SJCRH30 (cell line): ENCODE results near the gene EPHA3. TPM values are rescaled to one million over a fixed set of nuclear protein-coding genes. Genes with fewer than 3 reads are reported as not detected.

ENCODE experiments used
- DNase-seq, 2 experiments: peaks; one replicate each; pipeline ENCODE4 v3.0.0-alpha.2; 2015 to 2020
- H3K27ac ChIP-seq: fragments of 250-450 bp; sonication (Bioruptor Pico); 2 replicates; pipeline ENCODE4 v1.5.1; 2020; ENCODE audit warnings: mild to moderate bottlenecking, moderate library complexity
- H3K27me3 ChIP-seq: fragments of 250-450 bp; sonication (Bioruptor Pico); 2 replicates; pipeline ENCODE4 v1.5.1; 2020; ENCODE audit warnings: mild to moderate bottlenecking, moderate library complexity
- H3K36me3 ChIP-seq: fragments of 250-450 bp; sonication (Bioruptor Pico); 2 replicates; pipeline ENCODE4 v1.5.1; 2020; ENCODE audit warnings: mild to moderate bottlenecking, moderate library complexity
- H3K4me1 ChIP-seq: fragments of 250-450 bp; sonication (Bioruptor Pico); 2 replicates; pipeline ENCODE4 v1.5.1; 2020; ENCODE audit warnings: mild to moderate bottlenecking, moderate library complexity
- H3K4me3 ChIP-seq: fragments of 250-450 bp; sonication (Bioruptor Pico); 2 replicates; pipeline ENCODE4 v1.5.1; 2020; ENCODE audit warnings: mild to moderate bottlenecking, moderate library complexity
- H3K9me3 ChIP-seq: fragments of 250-450 bp; sonication (Bioruptor Pico); replicated peaks from 2 replicates; pipeline ENCODE4 v1.5.1; 2020; ENCODE audit warnings: mild to moderate bottlenecking, moderate library complexity
- total RNA-seq: library from RNA; depleted of rRNA; stranded (reverse); fragments of >200 nt; shearing (Covaris generic); gene quantifications from 2 replicates; pipeline ENCODE4 v1.2.3, GENCODE V29; 2014

EPHA3 gene
- total RNA-seq, 1 experiment from 2014 or later, result 1.1 TPM

DNA sequence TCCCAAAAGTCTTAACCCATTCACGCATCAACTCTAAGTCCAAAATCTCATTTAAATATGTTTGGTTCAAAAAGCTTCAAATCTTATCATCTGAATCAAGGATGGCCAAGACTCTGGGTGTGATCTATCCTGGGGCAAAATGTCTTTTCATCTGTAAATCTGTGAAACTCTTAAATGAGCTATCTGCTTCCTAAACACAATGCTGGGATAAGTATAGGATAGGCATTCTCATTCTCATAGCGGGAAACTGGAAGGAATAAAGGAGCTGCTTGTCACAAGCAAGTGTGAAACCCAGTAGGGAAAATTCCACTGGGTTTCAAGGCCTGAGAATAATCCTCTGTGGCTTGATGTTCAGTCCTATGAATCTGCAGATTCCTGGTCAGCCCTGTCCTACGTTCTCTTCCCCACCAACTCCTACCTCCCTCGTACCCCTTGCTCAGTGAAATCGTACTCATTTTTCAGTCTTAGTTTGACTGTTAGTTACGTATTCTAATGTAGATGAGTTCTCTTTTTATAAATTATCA lies 156.7 kb downstream of the EPHA3 start:
- no peak for DNase-seq
- H3K4me1 ChIP-seq, result peaks cover 13% of the 10 kb centered on the region
- no peaks in the 10 kb centered on the region for H3K27me3 ChIP-seq
- H3K9me3 ChIP-seq, result no peaks in the 10 kb centered on the region
- no peak overlapping the region for H3K4me3 ChIP-seq
- no peak overlapping the region for H3K27ac ChIP-seq
- H3K36me3 ChIP-seq, result no peaks in the 10 kb centered on the region

DNA sequence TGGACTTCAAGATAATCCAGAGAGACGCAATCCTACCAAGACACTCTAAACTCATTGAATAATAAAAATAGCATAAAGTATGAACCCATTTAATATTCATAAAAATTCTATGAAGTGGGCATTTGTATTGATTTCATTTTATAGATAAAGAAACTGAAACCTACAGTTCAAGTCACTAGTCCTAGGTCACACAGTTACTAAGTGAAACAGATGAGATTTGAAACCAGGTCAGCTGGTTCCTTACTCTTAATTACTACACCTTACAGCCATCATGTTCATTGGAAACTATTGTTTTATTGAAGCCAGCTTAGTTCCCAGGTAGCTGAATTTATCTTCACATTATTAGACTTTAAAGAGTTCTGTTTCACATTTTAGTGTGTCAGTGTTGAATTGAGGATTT lies 158.7 kb downstream of the EPHA3 start:
- Histone ChIP-seq H3K9me3 (no peaks in the 10 kb centered on the region), H3K36me3 (no peaks in the 10 kb centered on the region), H3K4me1 (peaks cover 23% of the 10 kb centered on the region), H3K27me3 (no peaks in the 10 kb centered on the region), H3K4me3 (no peak overlapping the region), H3K27ac (no peak overlapping the region)
- DNase-seq, result no peak

DNA sequence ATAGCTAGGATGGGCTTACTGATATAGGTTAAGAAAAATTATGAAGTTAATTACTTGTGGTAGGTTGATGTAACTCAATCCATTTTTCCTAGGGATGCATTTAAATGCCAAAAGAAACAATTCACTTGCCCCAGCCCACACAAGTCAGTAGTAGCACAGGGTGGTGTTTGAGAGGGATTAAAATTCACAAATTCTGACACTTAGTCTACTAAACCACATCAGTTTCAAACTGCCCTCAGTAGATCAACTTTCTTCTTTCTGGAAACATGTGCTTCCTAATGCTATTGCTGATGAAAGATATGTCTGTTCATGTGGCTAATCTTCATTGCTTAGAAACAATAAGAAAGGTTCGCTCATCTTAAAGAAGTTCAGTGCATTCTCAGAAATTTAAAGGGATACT lies 160.6 kb downstream of the EPHA3 start:
- peaks cover 23% of the 10 kb centered on the region for H3K4me1 ChIP-seq
- H3K27ac ChIP-seq, result no peak overlapping the region
- H3K4me3 ChIP-seq, result no peak overlapping the region
- H3K9me3 ChIP-seq, result no peaks in the 10 kb centered on the region
- H3K36me3 ChIP-seq, result no peaks in the 10 kb centered on the region
- H3K27me3 ChIP-seq, result no peaks in the 10 kb centered on the region
- peak; percentile 19 to 65 for DNase-seq

DNA sequence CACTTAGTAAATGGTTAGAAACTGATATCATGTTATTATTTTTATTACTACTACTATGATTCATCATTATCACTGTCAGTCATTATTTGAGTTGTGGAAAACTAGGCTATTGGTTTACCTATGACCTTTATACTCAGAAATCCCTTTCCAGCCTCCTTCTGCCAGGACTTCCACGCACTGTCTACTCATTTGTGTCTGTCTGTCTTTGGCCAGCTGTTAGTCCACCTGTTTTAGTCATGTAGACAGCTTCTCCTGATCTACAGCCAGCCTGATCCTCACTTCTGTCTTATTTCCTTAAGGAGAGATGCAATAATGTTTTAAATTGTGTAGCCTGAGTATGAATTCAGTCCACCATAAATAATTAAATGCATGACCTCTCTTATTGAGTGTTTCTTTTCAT lies 162.8 kb downstream of the EPHA3 start:
- Histone ChIP-seq H3K36me3 (no peaks in the 10 kb centered on the region), H3K27ac (peak overlapping the region; percentile 4; the same call in 1 of the 2 replicates), H3K4me1 (peaks cover 23% of the 10 kb centered on the region), H3K27me3 (no peaks in the 10 kb centered on the region), H3K9me3 (no peaks in the 10 kb centered on the region), H3K4me3 (no peak overlapping the region)
- DNase-seq, result peak; percentile 30 to 63

DNA sequence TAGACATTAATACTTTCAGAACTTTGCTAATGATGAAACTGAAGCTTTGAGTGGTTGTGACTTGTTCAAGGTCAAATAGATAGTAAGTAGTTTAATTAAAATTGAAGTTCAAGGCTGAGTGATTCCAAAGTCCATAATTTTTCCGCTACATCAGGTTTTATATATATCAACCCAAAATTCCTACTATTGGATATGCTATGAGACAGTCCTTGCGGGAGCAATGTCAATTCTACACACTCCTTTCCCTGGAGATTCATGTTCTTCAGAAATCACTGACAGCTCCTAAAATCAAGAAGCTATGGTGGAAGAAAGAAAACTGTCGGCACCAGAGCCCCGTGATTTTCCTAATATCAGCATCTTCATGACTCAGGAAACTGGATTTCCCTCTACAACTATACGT lies 167.6 kb downstream of the EPHA3 start:
- no peaks in the 10 kb centered on the region for H3K36me3 ChIP-seq
- H3K27ac ChIP-seq, result no peak overlapping the region
- peaks cover 7% of the 10 kb centered on the region for H3K4me1 ChIP-seq
- no peak overlapping the region for H3K4me3 ChIP-seq
- DNase-seq, result no peak
- no peaks in the 10 kb centered on the region for H3K27me3 ChIP-seq
- no peaks in the 10 kb centered on the region for H3K9me3 ChIP-seq

DNA sequence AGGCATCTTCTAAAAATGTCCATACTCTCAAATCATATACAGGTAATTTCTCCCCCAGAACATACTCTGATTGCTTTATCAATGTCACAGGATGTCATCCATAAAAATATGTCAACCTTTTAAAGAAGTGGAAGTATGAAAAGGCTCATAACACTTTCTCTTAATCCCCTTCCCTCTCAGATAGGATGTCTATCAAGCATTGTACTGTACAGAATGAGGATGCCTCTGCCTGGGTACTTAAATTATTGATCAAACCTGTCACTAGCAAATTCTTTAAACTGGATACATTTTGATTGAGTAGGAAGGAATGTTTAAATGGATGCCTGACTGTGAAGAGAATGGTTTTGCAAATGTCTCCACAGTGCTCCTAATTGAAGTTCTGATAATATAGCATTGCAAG lies 168.7 kb downstream of the EPHA3 start:
- no peaks in the 10 kb centered on the region for H3K27me3 ChIP-seq
- no peaks in the 10 kb centered on the region for H3K36me3 ChIP-seq
- no peaks in the 10 kb centered on the region for H3K9me3 ChIP-seq
- H3K4me1 ChIP-seq, result no peaks in the 10 kb centered on the region
- no peak overlapping the region for H3K27ac ChIP-seq
- no peak for DNase-seq
- no peak overlapping the region for H3K4me3 ChIP-seq

DNA sequence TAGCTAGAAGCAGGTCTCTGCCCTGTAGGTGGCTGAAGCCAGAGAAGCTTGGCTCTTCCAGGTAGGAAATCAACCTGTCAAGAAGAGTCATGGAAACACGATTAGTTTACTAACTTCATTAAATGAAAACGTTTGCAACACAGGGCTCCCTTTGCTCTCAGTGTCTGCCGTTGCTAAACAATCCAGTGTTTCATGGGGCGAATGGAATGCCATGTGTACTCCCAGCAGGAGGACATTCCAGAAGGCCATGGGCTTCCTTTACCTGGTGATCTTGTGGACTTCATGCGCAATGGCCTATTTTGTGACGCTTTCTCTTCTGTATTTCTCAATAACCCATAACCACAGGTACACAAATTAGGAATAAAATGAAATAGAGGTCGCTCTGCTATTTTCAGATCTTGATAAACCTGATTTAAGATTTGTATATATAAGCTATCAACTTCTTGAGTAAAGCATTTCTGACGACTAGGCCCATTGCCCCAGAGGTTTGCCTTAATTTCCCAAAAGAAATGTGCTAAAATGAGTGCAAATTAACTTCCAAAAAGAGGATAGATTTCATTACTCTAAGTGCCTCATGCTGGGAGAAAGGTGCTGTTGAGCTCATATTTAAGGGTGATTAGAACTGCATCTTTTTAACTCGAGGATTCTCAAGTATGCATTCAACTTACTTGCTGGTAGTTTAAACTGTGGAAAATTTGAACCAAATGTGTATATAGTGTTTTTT lies 171.0 kb downstream of the EPHA3 start:
- Histone ChIP-seq H3K36me3 (no peaks in the 10 kb centered on the region), H3K4me1 (no peaks in the 10 kb centered on the region), H3K4me3 (no peak overlapping the region), H3K27ac (no peak overlapping the region), H3K9me3 (no peaks in the 10 kb centered on the region), H3K27me3 (no peaks in the 10 kb centered on the region)
- no peak for DNase-seq

DNA sequence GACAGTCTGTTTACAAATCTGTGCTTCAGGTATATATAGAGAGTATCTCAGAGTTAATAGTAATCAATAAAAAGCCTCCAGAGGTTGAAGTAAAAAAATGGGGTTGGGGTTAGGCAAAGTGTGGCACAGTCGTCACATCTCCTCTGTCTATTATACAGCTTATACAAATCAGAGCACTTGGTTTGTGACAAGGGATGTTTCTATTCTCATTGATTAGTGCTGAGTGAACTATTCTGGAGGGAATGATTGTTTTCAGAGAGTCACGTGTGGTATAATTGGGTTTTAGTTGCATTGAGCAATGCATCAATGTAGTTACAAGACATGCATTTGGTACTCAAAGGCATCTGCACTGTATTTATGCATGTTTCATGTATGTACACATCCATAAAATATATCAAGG lies 172.9 kb downstream of the EPHA3 start:
- no peaks in the 10 kb centered on the region for H3K27me3 ChIP-seq
- H3K27ac ChIP-seq, result no peak overlapping the region
- no peaks in the 10 kb centered on the region for H3K4me1 ChIP-seq
- H3K9me3 ChIP-seq, result no peaks in the 10 kb centered on the region
- H3K36me3 ChIP-seq, result no peaks in the 10 kb centered on the region
- DNase-seq, result no peak
- no peak overlapping the region for H3K4me3 ChIP-seq

DNA sequence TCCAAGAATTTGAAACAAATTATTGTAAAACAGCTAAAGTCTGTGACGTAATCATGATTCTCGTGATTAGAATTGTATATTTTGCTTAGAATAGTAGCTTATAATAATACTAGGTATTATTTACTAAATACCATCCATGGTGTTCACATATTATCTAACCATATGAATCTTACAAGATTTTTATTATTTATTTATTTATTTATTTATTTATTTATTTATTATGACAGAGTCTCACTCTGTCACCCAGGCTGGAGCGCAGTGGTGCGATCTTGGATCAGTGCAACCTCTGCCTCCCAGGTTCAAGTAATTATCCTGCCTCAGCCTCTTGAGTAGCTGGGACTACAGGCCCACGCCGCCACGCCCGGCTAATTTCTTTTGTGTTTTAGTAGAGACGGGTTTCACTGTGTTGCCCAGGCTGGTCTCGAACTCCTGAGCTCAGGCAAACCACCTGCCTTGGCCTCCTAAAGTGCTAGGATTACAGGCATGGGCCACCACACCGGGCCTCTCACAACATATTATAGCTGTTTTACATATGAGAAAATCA lies 173.5 kb downstream of the EPHA3 start:
- no peaks in the 10 kb centered on the region for H3K27me3 ChIP-seq
- no peak for DNase-seq
- H3K4me1 ChIP-seq, result no peaks in the 10 kb centered on the region
- no peak overlapping the region for H3K4me3 ChIP-seq
- H3K27ac ChIP-seq, result no peak overlapping the region
- H3K36me3 ChIP-seq, result no peaks in the 10 kb centered on the region
- no peaks in the 10 kb centered on the region for H3K9me3 ChIP-seq

DNA sequence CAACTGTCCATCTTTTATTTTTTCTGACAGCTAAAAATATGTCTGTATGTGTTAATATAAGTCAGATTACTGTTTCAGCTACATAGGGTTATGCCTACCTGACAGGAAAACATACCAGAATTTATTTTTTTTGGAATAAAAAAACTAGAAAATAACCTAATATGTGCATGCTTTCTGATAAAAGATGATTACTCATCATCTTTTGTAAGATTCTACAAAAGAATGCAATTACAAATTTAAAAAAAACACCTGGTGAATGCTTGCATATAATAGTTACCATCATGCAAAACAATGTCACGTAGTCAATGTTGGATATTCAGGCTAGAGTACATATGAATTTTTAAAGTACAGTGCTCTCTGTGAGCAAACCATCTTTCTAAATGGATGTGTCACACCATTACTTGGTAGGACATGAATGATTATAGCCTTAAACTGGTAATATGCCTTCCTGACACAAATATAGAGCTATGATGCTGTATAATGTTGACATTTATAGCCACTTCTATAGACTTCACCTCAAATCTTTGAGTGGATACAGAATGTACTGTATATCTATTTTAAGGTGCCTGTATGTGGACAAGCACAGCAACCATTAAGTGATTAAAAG lies 180.6 kb downstream of the EPHA3 start:
- no peak overlapping the region for H3K27ac ChIP-seq
- H3K36me3 ChIP-seq, result no peaks in the 10 kb centered on the region
- H3K27me3 ChIP-seq, result no peaks in the 10 kb centered on the region
- no peaks in the 10 kb centered on the region for H3K4me1 ChIP-seq
- no peaks in the 10 kb centered on the region for H3K9me3 ChIP-seq
- H3K4me3 ChIP-seq, result no peak overlapping the region
- no peak for DNase-seq

DNA sequence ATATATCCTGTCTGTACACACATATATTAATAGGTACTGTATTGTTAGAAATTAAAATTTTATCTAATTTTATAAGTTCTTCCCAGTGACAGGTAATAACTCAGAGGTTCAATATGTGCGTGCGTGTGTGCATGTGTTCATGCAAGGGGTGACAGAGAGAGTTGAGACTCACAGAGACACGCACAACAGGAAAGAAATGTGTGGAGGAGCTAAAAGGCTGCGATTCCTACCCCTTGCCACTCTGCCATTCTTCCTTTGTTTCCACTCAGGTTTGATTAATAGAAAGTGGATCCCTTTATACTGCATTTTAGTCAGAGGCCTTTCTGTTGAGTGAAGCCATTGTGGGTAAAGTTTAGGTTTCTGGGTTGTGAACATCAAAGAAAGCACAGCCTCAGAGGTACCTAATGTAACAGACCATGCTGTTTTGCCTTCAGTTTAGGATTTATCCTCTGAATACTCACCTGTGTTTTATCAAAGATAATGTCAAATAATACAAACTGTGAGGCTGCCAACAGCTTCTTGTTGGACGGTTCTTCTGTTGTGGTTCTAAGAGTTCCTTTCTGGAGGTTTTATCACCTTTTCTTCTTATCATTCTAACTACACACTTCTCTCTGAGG lies 182.3 kb downstream of the EPHA3 start:
- no peaks in the 10 kb centered on the region for H3K27me3 ChIP-seq
- H3K9me3 ChIP-seq, result no peaks in the 10 kb centered on the region
- no peak for DNase-seq

DNA sequence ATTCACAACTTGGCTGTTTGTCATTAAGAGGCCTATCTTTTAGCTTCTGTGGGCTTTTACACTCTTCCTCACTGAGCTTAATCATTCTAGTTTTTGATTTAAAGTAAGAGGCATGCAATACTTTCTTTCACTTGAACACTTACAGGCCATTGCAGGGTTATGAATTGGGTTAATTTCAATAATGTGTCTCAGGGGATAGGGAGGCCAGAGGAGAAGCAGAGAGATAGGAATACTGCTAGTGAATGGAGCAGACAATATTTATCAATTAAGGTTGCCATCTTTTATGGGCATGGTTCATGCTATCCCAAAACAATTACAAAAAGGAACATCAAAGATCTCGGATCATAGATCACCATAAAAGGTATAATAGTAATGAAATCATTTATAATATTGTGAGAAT lies 189.8 kb downstream of the EPHA3 start:
- no peaks in the 10 kb centered on the region for H3K36me3 ChIP-seq
- no peak overlapping the region for H3K4me3 ChIP-seq
- DNase-seq, result no peak
- no peaks in the 10 kb centered on the region for H3K27me3 ChIP-seq
- H3K9me3 ChIP-seq, result no peaks in the 10 kb centered on the region
- no peak overlapping the region for H3K27ac ChIP-seq
- H3K4me1 ChIP-seq, result no peaks in the 10 kb centered on the region

More for the DNA sequence above, 182.3 kb downstream of the EPHA3 start:
- Histone ChIP-seq H3K27ac (no peak overlapping the region), H3K4me1 (no peaks in the 10 kb centered on the region), H3K4me3 (no peak overlapping the region), H3K36me3 (no peaks in the 10 kb centered on the region)

DNA sequence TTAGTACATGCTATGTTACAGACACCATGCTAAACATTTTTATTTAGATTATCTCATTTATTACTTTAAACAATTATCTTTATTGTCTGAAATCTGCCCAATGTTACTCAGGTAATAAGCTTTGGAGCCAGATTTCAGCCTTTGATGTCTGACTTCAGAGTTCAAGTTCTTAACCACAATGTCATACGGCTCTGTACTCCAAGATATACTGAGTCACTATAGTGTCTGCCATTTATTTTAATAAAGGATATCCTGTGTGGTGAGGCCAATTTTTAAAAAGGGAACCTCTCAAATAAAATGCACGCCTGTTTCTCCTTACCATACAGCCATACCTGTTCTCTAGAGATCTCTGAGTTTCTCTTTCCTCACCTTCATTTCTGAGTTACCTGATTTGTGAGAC lies 193.1 kb downstream of the EPHA3 start:
- Histone ChIP-seq H3K27ac (no peak overlapping the region), H3K27me3 (no peaks in the 10 kb centered on the region), H3K9me3 (no peaks in the 10 kb centered on the region), H3K4me1 (no peaks in the 10 kb centered on the region), H3K36me3 (no peaks in the 10 kb centered on the region), H3K4me3 (no peak overlapping the region)
- no peak for DNase-seq

DNA sequence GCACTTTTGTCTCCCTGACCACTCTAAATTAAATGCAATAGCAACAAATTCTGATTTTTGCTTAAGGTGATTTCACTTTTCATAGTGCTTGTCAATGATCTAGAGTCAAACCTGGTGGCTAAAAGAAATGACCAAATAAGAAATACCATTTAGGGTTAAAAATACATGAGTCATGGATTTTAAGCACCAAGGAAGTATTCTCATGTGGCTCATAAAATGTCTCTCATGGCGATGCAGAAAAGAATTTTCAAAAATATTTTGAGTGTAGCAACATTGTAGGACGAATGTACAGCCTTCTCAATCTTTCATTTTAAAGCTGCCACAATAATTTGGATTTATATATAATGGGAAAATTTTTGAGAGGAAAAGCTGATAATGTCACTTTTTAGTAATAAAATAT lies 193.6 kb downstream of the EPHA3 start:
- H3K27me3 ChIP-seq, result no peaks in the 10 kb centered on the region
- H3K4me1 ChIP-seq, result no peaks in the 10 kb centered on the region
- no peaks in the 10 kb centered on the region for H3K9me3 ChIP-seq
- H3K4me3 ChIP-seq, result no peak overlapping the region
- no peak for DNase-seq
- no peaks in the 10 kb centered on the region for H3K36me3 ChIP-seq
- H3K27ac ChIP-seq, result no peak overlapping the region

DNA sequence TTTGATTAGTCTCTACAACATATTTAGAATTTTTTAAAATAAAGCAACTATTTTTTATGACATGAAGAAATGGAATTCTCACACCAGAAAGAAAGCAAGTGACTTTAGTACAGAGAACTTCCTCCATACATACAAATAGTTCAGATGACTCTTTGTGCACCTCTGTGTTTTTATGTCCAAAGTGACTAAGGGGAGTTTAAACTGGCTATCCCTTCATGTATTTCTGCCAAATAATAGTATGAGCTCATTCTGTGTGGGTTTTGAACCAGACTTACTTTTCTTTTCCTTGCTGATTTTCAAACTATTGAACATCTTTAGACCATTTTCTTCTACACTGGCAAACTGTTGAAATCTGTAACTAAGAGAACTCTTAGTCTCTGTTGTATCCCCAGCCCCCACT lies 196.3 kb downstream of the EPHA3 start:
- DNase-seq, result no peak
- no peaks in the 10 kb centered on the region for H3K36me3 ChIP-seq

More for the DNA sequence above, 196.3 kb downstream of the EPHA3 start:
- H3K9me3 ChIP-seq, result no peaks in the 10 kb centered on the region
- H3K4me3 ChIP-seq, result no peak overlapping the region
- H3K27ac ChIP-seq, result no peak overlapping the region
- H3K4me1 ChIP-seq, result no peaks in the 10 kb centered on the region
- no peaks in the 10 kb centered on the region for H3K27me3 ChIP-seq
